ENCODE measurements around the gene CXorf65. TPM values are rescaled to one million over a fixed set of nuclear protein-coding genes. Genes with fewer than 3 reads are reported as not detected.

The CXorf65 gene
- total RNA-seq, 6 donors from 2014 or later, result 1.0 to 3.6 (median 3.3) TPM; not detected in 3

- Histone ChIP-seq H3K4me3 (no peak overlapping the region), H3K27me3 (no peaks in the 10 kb centered on the region), H3K27ac (no peak overlapping the region), H3K4me1 (peaks cover 0 to 6% (median 0%) of the 10 kb centered on the region in 4 donors), H3K9me3 (no peaks in the 10 kb centered on the region), H3K36me3 (peaks cover 0 to 76% (median 44%) of the 10 kb centered on the region in 4 donors)
- TF ChIP-seq, protein P1, sequence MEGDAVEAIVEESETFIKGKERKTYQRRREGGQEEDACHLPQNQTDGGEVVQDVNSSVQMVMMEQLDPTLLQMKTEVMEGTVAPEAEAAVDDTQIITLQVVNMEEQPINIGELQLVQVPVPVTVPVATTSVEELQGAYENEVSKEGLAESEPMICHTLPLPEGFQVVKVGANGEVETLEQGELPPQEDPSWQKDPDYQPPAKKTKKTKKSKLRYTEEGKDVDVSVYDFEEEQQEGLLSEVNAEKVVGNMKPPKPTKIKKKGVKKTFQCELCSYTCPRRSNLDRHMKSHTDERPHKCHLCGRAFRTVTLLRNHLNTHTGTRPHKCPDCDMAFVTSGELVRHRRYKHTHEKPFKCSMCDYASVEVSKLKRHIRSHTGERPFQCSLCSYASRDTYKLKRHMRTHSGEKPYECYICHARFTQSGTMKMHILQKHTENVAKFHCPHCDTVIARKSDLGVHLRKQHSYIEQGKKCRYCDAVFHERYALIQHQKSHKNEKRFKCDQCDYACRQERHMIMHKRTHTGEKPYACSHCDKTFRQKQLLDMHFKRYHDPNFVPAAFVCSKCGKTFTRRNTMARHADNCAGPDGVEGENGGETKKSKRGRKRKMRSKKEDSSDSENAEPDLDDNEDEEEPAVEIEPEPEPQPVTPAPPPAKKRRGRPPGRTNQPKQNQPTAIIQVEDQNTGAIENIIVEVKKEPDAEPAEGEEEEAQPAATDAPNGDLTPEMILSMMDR (IDR thresholded peaks at IDR 0.05), result peak; percentile 62 to 82 (median 73)
- no peak for TF ChIP-seq POLR2A (IDR thresholded peaks at IDR 0.05)
- TF ChIP-seq POLR2AphosphoS5 (IDR thresholded peaks at IDR 0.05), result no peak
- no peak for TF ChIP-seq EP300 (IDR thresholded peaks at IDR 0.05)
- peak; percentile 81 to 88 for ATAC-seq (ENCODE audit: low FRiP score in 2 of 2)
- WGBS, 2 donors, result 29 to 36% methylated on average over 14 to 18 of the region's 18 CpGs
- peak; percentile 71 to 89 for DNase-seq
Observed at GRCh38 chrX:71128915-71129765, 22.6 kb upstream of the CXorf65 start.

GRCh38 chrX:71128166-71128833 is 21.8 kb upstream of the CXorf65 start:
- no peak for TF ChIP-seq EP300 (IDR thresholded peaks at IDR 0.05)
- no peak for TF ChIP-seq POLR2A (IDR thresholded peaks at IDR 0.05)
- TF ChIP-seq POLR2AphosphoS5 (IDR thresholded peaks at IDR 0.05), result no peak
- TF ChIP-seq, protein P1 (IDR thresholded peaks at IDR 0.05), result no peak
- H3K4me1 ChIP-seq, result peaks cover 0 to 6% (median 0%) of the 10 kb centered on the region in 4 donors
- ATAC-seq (ENCODE audit: low FRiP score in 2 of 2) (no peak), DNase-seq (no peak)
- no peaks in the 10 kb centered on the region for H3K27me3 ChIP-seq
- no peaks in the 10 kb centered on the region for H3K9me3 ChIP-seq
- peaks cover 0 to 78% (median 45%) of the 10 kb centered on the region in 4 donors for H3K36me3 ChIP-seq
- 85 to 93% methylated on average over 9 to 12 of the region's 12 CpGs for WGBS, 2 donors
- H3K4me3 ChIP-seq, result no peak overlapping the region
- H3K27ac ChIP-seq, result no peak overlapping the region

GRCh38 chrX:71118985-71119535 is 12.5 kb upstream of the CXorf65 start:
- H3K27me3 ChIP-seq, result no peaks in the 10 kb centered on the region
- H3K27ac ChIP-seq, result peak overlapping the region; percentile 80 to 93 (median 92)
- 8 to 23% methylated on average over 11 to 12 of the region's 17 CpGs for WGBS, 2 donors
- peak; percentile 65 to 68 for ATAC-seq (ENCODE audit: low FRiP score in 2 of 2)
- TF ChIP-seq POLR2AphosphoS5 (IDR thresholded peaks at IDR 0.05), result no peak
- no peak for TF ChIP-seq POLR2A (IDR thresholded peaks at IDR 0.05)
- no peak for TF ChIP-seq EP300 (IDR thresholded peaks at IDR 0.05)
- TF ChIP-seq, protein P1 (IDR thresholded peaks at IDR 0.05), result no peak
- no peaks in the 10 kb centered on the region for H3K9me3 ChIP-seq
- H3K4me1 ChIP-seq, result peaks cover 0 to 4% (median 0%) of the 10 kb centered on the region in 4 donors
- H3K4me3 ChIP-seq, result peak overlapping the region; percentile 24 to 74 (median 62)
- DNase-seq, result no peak
- peaks cover 0 to 33% (median 14%) of the 10 kb centered on the region in 4 donors for H3K36me3 ChIP-seq

DNA sequence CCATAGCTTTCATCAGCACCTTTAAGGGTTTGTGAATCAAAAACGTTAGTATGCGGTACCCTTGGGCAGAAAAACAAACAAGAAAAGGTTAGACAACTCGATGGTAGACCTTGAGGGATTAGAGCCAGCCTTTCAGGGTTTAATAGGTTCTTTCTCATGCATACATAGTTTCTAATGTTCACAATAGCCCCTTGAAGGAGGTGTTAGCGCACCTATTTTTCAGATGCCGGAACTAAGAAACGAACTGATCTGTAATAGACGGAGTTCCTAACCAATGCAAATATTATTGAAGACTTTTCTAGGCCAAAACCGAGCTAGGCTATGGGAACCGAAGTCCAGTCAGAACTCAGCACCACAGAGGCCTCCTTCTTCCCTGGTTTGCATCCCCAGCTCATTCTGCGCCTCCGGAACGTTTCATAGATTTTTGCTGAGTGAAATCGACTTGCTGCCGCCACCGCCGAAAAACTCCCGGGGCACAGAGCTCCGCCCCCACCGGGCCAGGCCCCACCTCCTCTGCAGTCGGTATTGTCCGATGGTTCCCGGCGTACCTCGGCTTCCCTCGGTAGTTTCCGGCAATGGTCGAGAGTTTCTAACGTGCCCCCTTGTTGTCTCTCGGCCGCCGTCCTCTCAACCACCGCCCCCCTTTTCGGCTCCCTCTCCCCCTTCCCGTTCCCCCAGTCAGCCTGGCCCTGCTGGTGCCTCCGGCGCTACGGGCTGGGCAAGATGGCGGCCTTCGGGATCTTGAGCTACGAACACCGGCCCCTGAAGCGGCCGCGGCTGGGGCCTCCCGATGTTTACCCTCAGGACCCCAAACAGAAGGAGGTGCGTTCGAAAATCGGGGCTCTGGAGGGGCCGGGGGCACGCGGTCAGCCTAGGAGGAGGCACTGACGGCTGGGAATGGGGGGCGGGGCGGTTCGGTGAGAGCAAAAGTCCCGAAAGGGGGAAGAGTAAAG is 11.8 kb upstream of the CXorf65 start, which contains the start of gene MED12:
Gene MED12 (plus strand): TSS at position 565 of the 953 bp plus-strand sequence. CDS start 159 bp downstream, at position 724.
- TF ChIP-seq EP300 (IDR thresholded peaks at IDR 0.05) (no peak), POLR2AphosphoS5 (IDR thresholded peaks at IDR 0.05) (peak in 1 of 2 donors; percentile 61), POLR2A (IDR thresholded peaks at IDR 0.05) (peak in 2 of 4 donors; percentile 34 to 58)
- TF ChIP-seq, protein P1 (IDR thresholded peaks at IDR 0.05), result no peak
- peak within 1 kb of the TSS; percentile 24 to 74 (median 62) for H3K4me3 ChIP-seq
- WGBS, 2 donors, result 6 to 37% methylated on average over 8 to 56 of the region's 56 CpGs
- ATAC-seq (ENCODE audit: low FRiP score in 2 of 2) (peak; percentile 92 to 98), DNase-seq (peak; percentile 82 to 94)
- H3K27me3 ChIP-seq, result no peaks in the 10 kb centered on the region
- H3K27ac ChIP-seq, result peak within 1 kb of the TSS; percentile 80 to 93 (median 92)
- peaks cover 0 to 26% (median 10%) of the 10 kb centered on the region in 4 donors for H3K36me3 ChIP-seq
- peaks cover 0 to 4% (median 0%) of the 10 kb centered on the region in 4 donors for H3K4me1 ChIP-seq
- H3K9me3 ChIP-seq, result no peaks in the 10 kb centered on the region

Measured in upper lobe of left lung (tissue), 6 donors.